Left lung (tissue), 10 donors: ENCODE data around the gene SIRT4. TPM values are rescaled to one million over a fixed set of nuclear protein-coding genes. Genes with fewer than 3 reads are reported as not detected.

Experiments used
- ATAC-seq: fragments of 200-7000 bp; cut with Tn5 transposase; one replicate; pipeline ENCODE4 v1.9.1; 2020; ENCODE audit warnings: moderate library complexity
- DNase-seq, 4 donors: peaks; one replicate each; pipeline ENCODE4 v3.0.0-alpha.2; 2013 to 2020
- H3K27ac ChIP-seq, 2 donors: fragments of 200-600 bp; sonication (generic) in 1 of 2; one replicate each; pipeline versions ENCODE4 v1.5.0 to v1.8.0; 2020 to 2021
- H3K27me3 ChIP-seq, 2 donors: fragments of 200-600 bp; sonication (generic) in 1 of 2; one replicate each; pipeline versions ENCODE4 v1.5.0 to v1.8.0; 2020 to 2021
- H3K36me3 ChIP-seq, 2 donors: fragments of 200-600 bp; sonication (generic) in 1 of 2; one replicate each; pipeline versions ENCODE4 v1.5.0 to v1.8.0; 2020 to 2021
- H3K4me1 ChIP-seq, 2 donors: fragments of 200-600 bp; one replicate each; pipeline ENCODE4 v1.8.0; 2021
- H3K4me3 ChIP-seq, 2 donors: fragments of 200-600 bp; sonication (generic) in 1 of 2; one replicate each; pipeline versions ENCODE4 v1.5.0 to v1.8.0; 2020 to 2021; ENCODE audit warnings: mild to moderate bottlenecking in 1 of 2
- H3K9me3 ChIP-seq, 2 donors: fragments of 200-600 bp; sonication (generic) in 1 of 2; one replicate each; pipeline versions ENCODE4 v1.5.0 to v1.8.0; 2020 to 2021
- CTCF ChIP-seq, 2 donors: fragments of 200-600 bp; sonication (generic) in 1 of 2; IDR thresholded peaks; one replicate each; pipeline versions ENCODE4 v1.5.0 to v1.8.0; 2021; ENCODE audit warnings: antibody characterized with exemption in 2 of 2
- intact Hi-C, 2 donors: fragments of 100-400 bp; cut with DNase I; formaldehyde crosslinking; loops; one replicate each; pipeline versions ENCODE4 v1.11.2 to v1.14.2; 2022
- polyA plus RNA-seq, 6 donors: library from polyadenylated mRNA; unstranded; fragments of 120-200 nt; gene quantifications; one replicate each; pipeline ENCODE4 v1.2.1, GENCODE V29; 2013; ENCODE audit not compliant: insufficient read length in 6 of 6
- total RNA-seq, 2 donors: library from RNA; stranded (reverse); fragmentation: NEBNext Ultra II Directional; extraction: Animal tissue kit (Norgen Biotek cat#: 25700); gene quantifications; one replicate each; pipeline ENCODE4 v1.2.1, GENCODE V29; 2021
- donor health status: DM: no; HTN: yes; CAD: no.
- donor health status: DM: no; HTN: no; CAD: no.

Gene SIRT4
- total and polyA plus RNA-seq, 8 donors, result 1.7 to 3.8 (median 2.8) TPM

GRCh38 chr12:120290609-120291305, 11.4 kb upstream of the SIRT4 start:
- no peaks in the 10 kb centered on the region for H3K9me3 ChIP-seq
- H3K4me1 ChIP-seq, result peaks cover 0 to 17% of the 10 kb centered on the region in 2 donors
- DNase-seq (peak in 3 of 4 donors; percentile 6 to 48 (median 18)), ATAC-seq (peak; percentile 41)
- no peak for TF ChIP-seq CTCF (IDR thresholded peaks at IDR 0.05)
- H3K36me3 ChIP-seq, result no peaks in the 10 kb centered on the region
- no peaks in the 10 kb centered on the region for H3K27me3 ChIP-seq
- peak overlapping the region in 1 of 2 donors; percentile 10 for H3K4me3 ChIP-seq
- H3K27ac ChIP-seq, result peak overlapping the region; percentile 98 to 99
- intact Hi-C loops, result no loop called here

GRCh38 chr12:120292411-120292660, 9.8 kb upstream of the SIRT4 start:
- Histone ChIP-seq H3K36me3 (no peaks in the 10 kb centered on the region), H3K27me3 (no peaks in the 10 kb centered on the region), H3K9me3 (no peaks in the 10 kb centered on the region), H3K4me1 (peaks cover 0 to 17% of the 10 kb centered on the region in 2 donors), H3K27ac (peak overlapping the region; percentile 98 to 99), H3K4me3 (peak overlapping the region; percentile 41 to 46)
- ATAC-seq (peak; percentile 2), DNase-seq (no peak)
- TF ChIP-seq CTCF (IDR thresholded peaks at IDR 0.05), result no peak
- intact Hi-C loops, result no loop called here

GRCh38 chr12:120292661-120293531, 9.2 kb upstream of the SIRT4 start, which contains the start of gene RNU4-1:
Gene RNU4-1, minus strand, starts transcription at chr12:120293237.
- intact Hi-C loops, result no loop called here
- ATAC-seq, result peak; percentile 53
- peak within 1 kb of the TSS; percentile 98 to 99 for H3K27ac ChIP-seq
- H3K9me3 ChIP-seq, result no peaks in the 10 kb centered on the region
- peak within 1 kb of the TSS; percentile 41 to 46 for H3K4me3 ChIP-seq
- TF ChIP-seq CTCF (IDR thresholded peaks at IDR 0.05), result no peak
- no peaks in the 10 kb centered on the region for H3K27me3 ChIP-seq
- H3K4me1 ChIP-seq, result peaks cover 0 to 17% of the 10 kb centered on the region in 2 donors
- peak in 3 of 4 donors; percentile 63 to 90 (median 87) for DNase-seq
- H3K36me3 ChIP-seq, result no peaks in the 10 kb centered on the region

GRCh38 chr12:120314220-120314619, 12.1 kb downstream of the SIRT4 start:
- peaks cover 0 to 15% of the 10 kb centered on the region in 2 donors for H3K4me1 ChIP-seq
- ATAC-seq, result no peak
- intact Hi-C loops, result no loop called here
- no peaks in the 10 kb centered on the region for H3K27me3 ChIP-seq
- no peaks in the 10 kb centered on the region for H3K9me3 ChIP-seq
- H3K4me3 ChIP-seq, result no peak overlapping the region
- no peak for TF ChIP-seq CTCF (IDR thresholded peaks at IDR 0.05)
- H3K27ac ChIP-seq, result no peak overlapping the region
- DNase-seq, result no peak
- H3K36me3 ChIP-seq, result no peaks in the 10 kb centered on the region

GRCh38 chr12:120316798-120317223, 14.7 kb downstream of the SIRT4 start:
- Histone ChIP-seq H3K4me1 (peaks cover 0 to 15% of the 10 kb centered on the region in 2 donors), H3K9me3 (no peaks in the 10 kb centered on the region), H3K4me3 (peak overlapping the region; percentile 42 to 56), H3K36me3 (no peaks in the 10 kb centered on the region), H3K27me3 (no peaks in the 10 kb centered on the region), H3K27ac (peak overlapping the region; percentile 84 to 85)
- intact Hi-C loops, result no loop called here
- no peak for TF ChIP-seq CTCF (IDR thresholded peaks at IDR 0.05)
- DNase-seq (no peak), ATAC-seq (peak; percentile 24)
